ENCODE data around the gene DOK6.
"Not testable (repeated sequence)": the region's sequence is repeated elsewhere in the genome, so short reads cannot be mapped to it uniquely, and the experiment has no call there.

DOK6 gene

DNA sequence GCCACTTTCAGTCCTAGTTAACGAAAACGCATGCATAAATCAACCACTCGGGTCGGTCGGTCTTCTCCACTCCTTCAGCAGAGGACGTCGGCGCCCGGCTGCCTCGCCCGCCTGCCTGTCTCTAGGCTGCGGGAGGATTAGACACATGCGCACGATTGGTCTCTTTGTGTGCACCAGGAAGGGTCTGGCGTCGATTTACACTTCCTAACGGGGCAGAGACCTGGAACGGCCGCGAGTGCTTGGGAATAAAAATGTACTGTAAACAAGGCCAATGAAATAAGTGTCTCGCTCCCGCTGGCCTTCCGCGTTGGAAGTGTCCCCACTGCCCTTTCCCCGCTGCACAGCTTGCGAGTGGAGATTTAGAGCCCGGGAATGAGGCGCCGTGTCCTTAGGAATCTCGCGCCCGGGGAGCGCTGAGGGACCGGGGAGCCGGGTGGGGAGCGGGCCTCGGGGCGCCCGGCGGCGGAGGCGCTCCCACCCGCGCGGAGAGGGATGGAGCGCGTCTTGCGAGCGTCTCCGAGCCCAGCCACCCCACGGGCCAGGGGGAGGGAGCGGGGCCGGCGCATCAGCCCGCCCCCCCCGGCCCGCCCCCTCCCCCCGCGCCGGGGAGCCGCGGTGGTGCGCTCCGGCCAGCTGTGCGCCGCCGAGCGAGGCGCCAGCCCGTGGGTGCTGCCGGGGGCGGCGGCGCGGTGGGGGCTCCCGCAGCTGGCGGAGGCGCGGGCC is at the start of gene DOK6:
DOK6 (plus strand) TSS at position 636 of the 723 bp plus-strand sequence.
- DNase-seq, result no peak
- in situ Hi-C loops (cut with HindIII; ENCODE audit: low pct_ligation_motif_present, low pct_unique_long_range_greater_than_20kb, low sequenced_read_pairs), result no loop called here

DNA sequence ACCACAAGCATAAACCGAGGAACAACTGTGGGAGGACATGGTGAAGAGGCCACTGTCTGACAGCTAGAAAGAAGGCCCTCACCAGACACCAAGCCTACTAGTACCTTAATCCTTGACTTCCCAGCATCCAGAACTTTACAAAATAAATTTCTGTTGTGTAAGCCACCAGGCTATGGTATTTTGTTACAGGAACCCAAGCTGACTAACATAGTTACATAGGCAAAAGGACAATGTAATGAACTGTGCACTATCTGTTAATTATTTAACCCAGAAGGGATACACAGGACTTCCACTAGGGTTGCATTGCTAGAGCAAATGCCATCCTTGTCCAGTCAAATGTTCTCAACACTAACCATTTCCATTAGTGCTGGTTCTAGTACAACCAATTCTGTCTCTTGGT is 47.7 kb upstream of the DOK6 start:
- in situ Hi-C loops (cut with HindIII; ENCODE audit: low pct_ligation_motif_present, low pct_unique_long_range_greater_than_20kb, low sequenced_read_pairs), result no loop called here
- no peak for DNase-seq

- no peak for DNase-seq
- in situ Hi-C loops (cut with HindIII; ENCODE audit: low pct_ligation_motif_present, low pct_unique_long_range_greater_than_20kb, low sequenced_read_pairs), result no loop called here
Observed at GRCh38 chr18:69357590-69357989, 43.1 kb upstream of the DOK6 start.

- in situ Hi-C loops (cut with HindIII; ENCODE audit: low pct_ligation_motif_present, low pct_unique_long_range_greater_than_20kb, low sequenced_read_pairs), result no loop called here
- DNase-seq, result no peak
Observed at GRCh38 chr18:69358212-69358895, 42.3 kb upstream of the DOK6 start.

- in situ Hi-C loops (cut with HindIII; ENCODE audit: low pct_ligation_motif_present, low pct_unique_long_range_greater_than_20kb, low sequenced_read_pairs); DNase-seq: not testable (repeated sequence)
Observed at GRCh38 chr18:69359768-69360167, 40.9 kb upstream of the DOK6 start.

DNA sequence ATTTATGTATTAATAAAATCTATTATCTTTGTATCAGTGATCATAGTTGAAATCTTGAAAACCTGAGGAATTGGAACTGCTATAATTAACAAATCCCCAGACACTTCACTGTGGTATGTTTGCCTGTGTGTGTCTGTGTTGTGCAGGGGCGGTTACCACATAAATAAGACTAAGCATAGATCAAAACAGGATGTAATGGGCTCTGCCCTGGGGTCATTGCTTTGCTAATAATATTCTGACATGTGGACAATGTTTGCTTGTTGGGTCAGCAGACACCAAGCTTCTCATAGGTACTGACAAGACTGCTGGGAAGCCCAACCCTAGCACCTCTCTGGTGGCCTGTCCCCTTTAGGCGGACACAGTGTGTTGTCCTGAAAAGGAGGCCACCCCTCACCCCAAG is 35.8 kb upstream of the DOK6 start:
- in situ Hi-C loops (cut with HindIII; ENCODE audit: low pct_ligation_motif_present, low pct_unique_long_range_greater_than_20kb, low sequenced_read_pairs), result no loop called here
- DNase-seq, result no peak

DNA sequence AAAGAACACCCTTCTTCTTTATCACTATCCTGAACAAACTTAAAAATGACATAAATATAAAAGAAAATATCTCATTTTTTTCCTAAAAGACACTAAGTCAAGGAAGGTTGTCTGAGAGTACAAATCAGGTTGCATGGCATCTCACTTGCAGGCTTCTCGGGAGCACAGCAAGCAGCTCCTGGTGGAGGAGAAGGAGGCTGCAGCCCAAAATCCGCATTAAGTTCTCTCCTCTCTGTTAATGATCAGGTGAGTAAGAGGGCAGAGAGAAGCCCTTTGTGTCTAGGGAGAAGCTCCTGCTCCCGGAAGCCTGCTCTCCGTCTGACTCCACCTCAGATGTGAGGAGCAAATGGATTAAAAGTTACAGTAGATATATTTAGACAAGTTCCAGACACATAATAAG is 35.0 kb upstream of the DOK6 start:
- DNase-seq, result no peak
- in situ Hi-C loops (cut with HindIII; ENCODE audit: low pct_ligation_motif_present, low pct_unique_long_range_greater_than_20kb, low sequenced_read_pairs), result no loop called here

- in situ Hi-C loops (cut with HindIII; ENCODE audit: low pct_ligation_motif_present, low pct_unique_long_range_greater_than_20kb, low sequenced_read_pairs), result no loop called here
Observed at GRCh38 chr18:69367104-69367503, 33.6 kb upstream of the DOK6 start.

DNA sequence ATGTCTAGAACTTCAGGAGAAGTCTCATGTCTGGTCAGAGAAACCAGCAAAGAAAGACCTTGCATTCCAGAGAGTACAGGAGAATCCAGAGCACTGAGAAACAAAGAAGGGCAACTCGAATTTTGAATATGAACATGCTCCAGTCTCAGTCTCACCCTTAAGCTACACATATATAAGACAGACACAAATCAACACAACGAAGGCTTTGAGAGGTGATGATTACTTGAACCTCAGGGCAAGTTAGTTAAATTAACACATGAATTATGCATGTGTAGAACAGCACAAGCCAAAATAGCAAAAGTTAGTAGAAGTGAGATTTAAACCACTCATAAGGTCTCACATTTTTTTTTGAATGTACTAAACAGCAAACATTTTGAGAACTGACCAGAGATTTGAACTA is 29.0 kb upstream of the DOK6 start:
- no peak for DNase-seq
- in situ Hi-C loops (cut with HindIII; ENCODE audit: low pct_ligation_motif_present, low pct_unique_long_range_greater_than_20kb, low sequenced_read_pairs), result no loop called here

More at GRCh38 chr18:69367104-69367503, 33.6 kb upstream of the DOK6 start:
- no peak for DNase-seq

GRCh38 chr18:69380324-69380723 is 20.4 kb upstream of the DOK6 start:
- in situ Hi-C loops (cut with HindIII; ENCODE audit: low pct_ligation_motif_present, low pct_unique_long_range_greater_than_20kb, low sequenced_read_pairs), result no loop called here
- DNase-seq, result no peak

GRCh38 chr18:69383186-69383585 is 17.5 kb upstream of the DOK6 start:
- in situ Hi-C loops (cut with HindIII; ENCODE audit: low pct_ligation_motif_present, low pct_unique_long_range_greater_than_20kb, low sequenced_read_pairs), result no loop called here
- DNase-seq, result no peak

DNA sequence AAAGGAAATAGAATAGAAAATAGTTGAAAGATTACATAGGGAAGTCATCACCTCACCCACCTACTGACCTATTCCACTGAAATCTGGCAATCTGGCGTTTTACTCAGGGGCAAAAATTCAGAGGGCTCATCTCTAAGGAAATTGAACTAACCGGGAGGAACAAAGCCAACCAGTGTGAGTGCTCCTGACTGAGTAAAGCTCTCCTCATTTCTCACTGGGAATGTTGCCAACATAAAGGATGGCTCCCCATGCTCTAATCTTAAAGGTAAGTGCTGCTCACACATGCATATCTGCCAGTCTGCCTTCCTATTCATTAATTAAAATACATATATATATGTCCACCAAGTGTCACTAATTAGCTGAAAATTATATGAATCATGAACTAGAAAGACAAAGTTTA is 13.5 kb upstream of the DOK6 start:
- in situ Hi-C loops (cut with HindIII; ENCODE audit: low pct_ligation_motif_present, low pct_unique_long_range_greater_than_20kb, low sequenced_read_pairs), result no loop called here
- DNase-seq, result no peak

- in situ Hi-C loops (cut with HindIII; ENCODE audit: low pct_ligation_motif_present, low pct_unique_long_range_greater_than_20kb, low sequenced_read_pairs), result no loop called here
- no peak for DNase-seq
Observed at GRCh38 chr18:69388222-69388621, 12.5 kb upstream of the DOK6 start.

DNA sequence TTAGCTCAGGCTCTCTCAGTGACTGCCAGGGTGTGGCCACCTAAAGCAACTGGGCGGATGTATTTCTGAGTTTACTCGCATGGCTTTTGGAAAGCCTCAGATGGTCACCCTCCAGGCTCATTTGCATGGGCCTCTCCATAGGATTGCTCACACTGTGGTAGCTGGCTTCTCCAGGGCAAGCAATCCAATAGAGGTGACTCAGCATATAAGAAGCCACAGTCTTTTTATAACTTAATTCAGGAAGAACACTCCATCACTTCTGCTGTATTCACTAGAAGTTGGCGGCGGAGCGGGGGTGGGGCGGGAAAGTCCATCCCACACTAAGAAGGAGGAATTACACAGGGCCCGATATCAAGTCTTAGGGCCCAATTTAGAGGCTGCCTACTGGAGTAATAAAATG is 3.6 kb upstream of the DOK6 start:
- in situ Hi-C loops (cut with HindIII; ENCODE audit: low pct_ligation_motif_present, low pct_unique_long_range_greater_than_20kb, low sequenced_read_pairs), result no loop called here

DNA sequence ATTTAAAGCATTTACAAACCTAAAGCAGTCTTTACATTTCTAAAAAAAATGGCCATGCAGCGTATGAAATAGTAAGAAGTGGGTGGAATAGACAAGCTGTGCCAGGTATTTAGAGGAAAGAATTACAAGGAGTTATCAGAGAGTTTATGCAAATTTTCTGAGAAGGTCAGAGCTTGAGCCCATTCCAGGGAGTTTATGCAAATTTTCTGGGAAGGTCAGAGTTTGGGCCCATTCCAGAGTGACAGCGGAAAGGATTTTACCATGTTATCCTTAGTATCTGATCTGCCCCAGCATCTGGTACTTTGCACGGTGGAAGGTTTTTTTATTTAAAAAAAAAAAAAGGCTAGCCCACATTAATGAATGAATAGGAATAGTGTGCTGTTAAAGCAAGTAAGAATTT is 1.4 kb upstream of the DOK6 start:
- in situ Hi-C loops (cut with HindIII; ENCODE audit: low pct_ligation_motif_present, low pct_unique_long_range_greater_than_20kb, low sequenced_read_pairs), result no loop called here
- DNase-seq, result no peak

More for the DNA sequence above, 3.6 kb upstream of the DOK6 start:
- DNase-seq, result no peak

GRCh38 chr18:69400976-69401225 is 213 bp downstream of the DOK6 start:
- in situ Hi-C loops (cut with HindIII; ENCODE audit: low pct_ligation_motif_present, low pct_unique_long_range_greater_than_20kb, low sequenced_read_pairs), result no loop called here
- no peak for DNase-seq

DNA sequence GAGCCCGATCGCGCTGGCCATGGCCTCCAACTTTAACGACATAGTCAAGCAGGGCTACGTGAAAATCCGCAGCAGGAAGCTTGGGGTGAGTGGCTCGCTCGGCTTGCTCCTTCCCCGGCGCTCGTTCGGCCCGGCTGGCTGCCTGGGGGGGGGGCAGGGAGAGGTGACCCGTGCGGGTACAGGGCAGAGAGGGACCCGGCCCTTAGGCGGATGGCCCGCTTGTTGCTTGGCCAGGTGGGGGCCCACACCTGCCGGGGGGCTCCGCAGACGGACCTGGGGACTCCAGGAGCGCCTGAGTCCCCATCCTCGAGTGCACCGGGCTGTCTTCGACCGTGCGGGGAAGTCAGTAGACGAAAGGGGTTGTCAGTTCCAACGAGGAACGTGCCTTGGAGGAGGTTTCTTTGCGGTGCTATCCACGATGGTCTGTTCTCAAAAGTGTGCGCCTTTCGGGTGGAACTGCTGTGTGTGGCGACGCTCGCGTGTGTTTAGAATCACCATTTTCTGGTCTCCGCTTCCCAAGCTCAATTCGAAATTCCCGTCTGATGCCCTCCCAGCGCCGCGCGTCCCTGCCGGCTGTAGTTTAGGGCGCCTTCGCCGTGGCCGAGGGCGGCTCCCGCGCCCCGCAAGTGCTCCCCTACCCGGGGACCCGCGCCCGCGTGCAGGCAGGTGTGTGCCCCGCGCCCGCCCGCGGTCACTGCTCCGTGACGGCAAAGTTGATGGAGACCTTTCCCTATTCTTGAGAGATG is 711 bp downstream of the DOK6 start:
- in situ Hi-C loops (cut with HindIII; ENCODE audit: low pct_ligation_motif_present, low pct_unique_long_range_greater_than_20kb, low sequenced_read_pairs), result no loop called here
- DNase-seq, result no peak

- in situ Hi-C loops (cut with HindIII; ENCODE audit: low pct_ligation_motif_present, low pct_unique_long_range_greater_than_20kb, low sequenced_read_pairs), result no loop called here
- no peak for DNase-seq
Observed at GRCh38 chr18:69401972-69402532, 1.4 kb downstream of the DOK6 start.

- no peak for DNase-seq
- in situ Hi-C loops (cut with HindIII; ENCODE audit: low pct_ligation_motif_present, low pct_unique_long_range_greater_than_20kb, low sequenced_read_pairs), result no loop called here
Observed at GRCh38 chr18:69402533-69402989, 1.9 kb downstream of the DOK6 start.

All from ACHN (cell line).